ENCODE measurements around the gene CFAP52.

- TF ChIP-seq POLR2AphosphoS5 (IDR thresholded peaks at IDR 0.05; ENCODE audit: low read depth, low read length) (no peak), FOXP2 (optimal IDR thresholded peaks at IDR 0.05; ENCODE audit: borderline replicate concordance, extremely low read depth, extremely low read length, insufficient read depth) (no peak), SIN3A (IDR thresholded peaks at IDR 0.05; ENCODE audit: borderline replicate concordance, insufficient read depth, low read length) (no peak)
Observed at GRCh38 chr17:9676820-9677310, 100.4 kb downstream of the CFAP52 start.

Data from PFSK-1 (cell line).